Heart left ventricle (tissue), 16 donors: Measurements from ENCODE around the gene MORC3. TPM values are rescaled to one million over a fixed set of nuclear protein-coding genes. Genes with fewer than 3 reads are reported as not detected.
"Not testable (repeated sequence)": the region's sequence is repeated elsewhere in the genome, so short reads cannot be mapped to it uniquely, and the experiment has no call there.

ENCODE experiments used
- ATAC-seq, 4 donors: fragments of 200-7000 bp; cut with Tn5 transposase; one replicate each; pipeline ENCODE4 v1.9.1; 2020 to 2022; ENCODE audit warnings: moderate library complexity in 4 of 4, mild to moderate bottlenecking in 3 of 4, moderate number of reproducible peaks in 1 of 4
- DNase-seq, 5 donors: peaks; one replicate each; pipeline ENCODE4 v3.0.0-alpha.2; 2020
- H3K27ac ChIP-seq, 12 donors: fragments of 200-600 bp; sonication (generic) in 4 of 12; one replicate each; pipeline versions ENCODE4 v1.5.0 to v1.8.0; 2016 to 2022; ENCODE audit warnings: mild to moderate bottlenecking in 2 of 12
- H3K27me3 ChIP-seq, 9 donors: fragments of 200-600 bp; sonication (generic) in 2 of 9; one replicate each; pipeline versions ENCODE4 v1.5.1 to v1.8.0; 2016 to 2022; ENCODE audit warnings: mild to moderate bottlenecking in 3 of 9
- H3K36me3 ChIP-seq, 9 donors: fragments of 200-600 bp; sonication (generic) in 2 of 9; one replicate each; pipeline versions ENCODE4 v1.5.0 to v1.8.0; 2018 to 2022; ENCODE audit warnings: mild to moderate bottlenecking in 2 of 9
- H3K4me1 ChIP-seq, 12 donors: fragments of 200-600 bp; sonication (generic) in 4 of 12; one replicate each; pipeline versions ENCODE4 v1.5.0 to v1.8.0; 2016 to 2022; ENCODE audit warnings: mild to moderate bottlenecking in 3 of 12
- H3K4me3 ChIP-seq, 12 donors: fragments of 200-600 bp; sonication (generic) in 4 of 12; one replicate each; pipeline versions ENCODE4 v1.5.0 to v1.8.0; 2017 to 2022; ENCODE audit warnings: mild to moderate bottlenecking in 9 of 12, moderate library complexity in 4 of 12
- H3K9me3 ChIP-seq, 12 donors: fragments of 200-600 bp; sonication (generic) in 4 of 12; one replicate each; pipeline versions ENCODE4 v1.5.0 to v1.8.0; 2016 to 2022; ENCODE audit warnings: mild to moderate bottlenecking in 1 of 12
- CTCF ChIP-seq, 12 donors: fragments of 200-600 bp; sonication (generic) in 4 of 12; IDR thresholded peaks; one replicate each; pipeline versions ENCODE4 v1.5.0 to v1.8.0; 2018 to 2022; ENCODE audit warnings: antibody characterized with exemption in 12 of 12, mild to moderate bottlenecking in 5 of 12
- POLR2A ChIP-seq, 2 donors: fragments of 450-650 bp; IDR thresholded peaks; one replicate each; pipeline ENCODE4 v1.6.1; 2017; ENCODE audit warnings: antibody characterized with exemption in 2 of 2, mild to moderate bottlenecking in 2 of 2, moderate library complexity in 2 of 2
- WGBS, 4 donors: extraction: QIAGEN DNeasy Blood & Tissue Kit in 2 of 4; methylation state at CpG; one replicate each; pipeline versions ENCODE4 v1.1.5 to v1.1.7; 2013 to 2018; 5-methylcytosine and 5-hydroxymethylcytosine counted together
- intact Hi-C, 10 donors: fragments of 100-400 bp; cut with DNase I; formaldehyde crosslinking; loops; one replicate each; pipeline versions ENCODE4 v1.11.1 to v1.14.2; 2022
- polyA plus RNA-seq, 2 donors: library from polyadenylated mRNA; stranded (reverse); fragments of 200-250 nt; gene quantifications; one replicate each; pipeline ENCODE4 v1.2.3, GENCODE V29; 2013
- total RNA-seq, 9 donors: library from RNA; depleted of rRNA in 2 of 9; stranded (reverse); fragments of >200 nt in 2 of 9; fragmentation: NEBNext Ultra II Directional in 3 of 9; extraction: Animal tissue kit (Norgen Biotek cat#: 25700) in 3 of 9; gene quantifications; one replicate each; pipeline versions ENCODE4 v1.1.0 to v1.2.4, GENCODE V29; 2016 to 2023
- donor health status: ischemic (EF 13 %, LVEDD 7.1; RV severe dilation, severe dysfunction).
- donor health status: healthy with polysubstance abuse.
- donor health status: DM: no; HTN: yes; CAD: no.
- donor health status: DM: no; HTN: no; CAD: no.
- donor health status: ischemic (EF 25% LVEDD 6.9; RV normal size, moderate dysfunction).
- donor health status: ischemic (EF 25% LVEDD 5.7; RV mildly dilated, moderate dysfunction).
- donor health status: healthy.
- donor health status: DM: yes; HTN: yes; CAD: no.
- donor health status: ischemic (EF 35%, LVEDD 5.7; RV mildly dilated, moderate dysfunction).
- donor health status: nonischemic (EF 11% LVEDD 7.7; RV severe dilation, severe dysfunction).
- donor health status: DM: yes; HTN: yes; CAD: no.
- donor health status: PGD.
- donor health status: ischemic (EF 29% LVEDD 5.4; RV normal size, mild dysfunction).
- donor health status: nonischemic (EF 23%, LVEDD 6.1; RV moderate dilation, normal function).

MORC3 gene
- total and polyA plus RNA-seq, 11 donors: 9.0 to 21.3 (median 17.3) TPM

DNA sequence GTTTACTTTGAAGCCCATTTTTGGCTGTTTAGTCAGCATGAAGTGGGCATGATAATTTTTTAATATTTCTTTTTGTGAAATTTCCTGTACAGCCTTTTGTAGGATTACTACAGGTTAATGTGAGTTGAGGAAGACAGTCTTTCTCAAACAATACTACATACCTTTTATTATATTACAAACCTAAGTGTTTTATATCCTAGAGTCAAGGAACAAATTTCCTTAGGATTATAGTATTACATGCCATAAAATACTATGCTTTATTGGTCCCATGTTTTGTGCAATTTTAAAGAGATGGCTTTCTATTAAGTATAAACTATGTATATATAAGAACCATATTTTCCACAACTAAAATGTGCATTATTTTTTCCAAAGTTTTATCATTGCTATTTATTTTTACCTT is 56.0 kb downstream of the MORC3 start:
- DNase-seq: no peak
- peaks cover 0 to 81% (median 72%) of the 10 kb centered on the region in 9 donors for H3K36me3 ChIP-seq

DNA sequence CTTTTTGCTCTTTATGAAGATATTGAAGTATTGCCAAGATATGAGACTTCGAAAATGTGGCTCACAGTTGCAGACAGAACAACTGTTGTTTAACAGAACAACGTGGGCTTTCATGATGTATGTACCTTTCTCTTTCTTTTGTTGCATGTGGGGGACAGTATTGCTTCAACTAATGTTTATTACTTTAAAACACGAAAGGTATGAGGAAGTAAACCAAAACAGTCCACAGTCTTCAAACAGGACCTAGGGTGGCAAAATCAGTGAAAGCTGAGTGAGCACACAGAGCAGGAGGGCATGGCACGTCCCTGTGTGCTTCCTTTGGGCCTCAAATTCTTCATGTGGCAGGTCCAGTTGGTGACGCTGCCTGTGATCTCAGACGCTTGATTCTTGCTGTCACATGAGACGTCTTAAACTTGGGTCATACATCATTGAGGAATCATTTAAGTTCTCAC is 57.4 kb downstream of the MORC3 start:
- TF ChIP-seq POLR2A (IDR thresholded peaks at IDR 0.05) (no peak), CTCF (IDR thresholded peaks at IDR 0.05) (no peak)
- DNase-seq: no peak
- 86 to 89% (median 88%) methylated on average over 7 of the region's 7 CpGs for WGBS, 4 donors
- H3K9me3 ChIP-seq: no peaks in the 10 kb centered on the region
- H3K4me1 ChIP-seq: peaks cover 0 to 3% (median 0%) of the 10 kb centered on the region in 12 donors
- H3K27me3 ChIP-seq: no peaks in the 10 kb centered on the region
- peaks cover 0 to 67% (median 58%) of the 10 kb centered on the region in 9 donors for H3K36me3 ChIP-seq
- no peak overlapping the region for H3K27ac ChIP-seq
- intact Hi-C loops: no loop called here
- H3K4me3 ChIP-seq: no peak overlapping the region
- no peak for ATAC-seq

More for the DNA sequence above, 56.0 kb downstream of the MORC3 start:
- Histone ChIP-seq H3K4me3 (no peak overlapping the region), H3K9me3 (no peaks in the 10 kb centered on the region), H3K27me3 (no peaks in the 10 kb centered on the region), H3K27ac (no peak overlapping the region), H3K4me1 (peaks cover 0 to 3% (median 0%) of the 10 kb centered on the region in 12 donors)
- TF ChIP-seq CTCF (IDR thresholded peaks at IDR 0.05) (no peak), POLR2A (IDR thresholded peaks at IDR 0.05) (no peak)
- ATAC-seq: no peak
- intact Hi-C loops: no loop called here

GRCh38 chr21:36379251-36379650 is 59.3 kb downstream of the MORC3 start:
- Histone ChIP-seq H3K4me1 (peaks cover 0 to 3% (median 0%) of the 10 kb centered on the region in 12 donors), H3K4me3 (no peak overlapping the region), H3K36me3 (peaks cover 0 to 49% (median 40%) of the 10 kb centered on the region in 9 donors), H3K27me3 (no peaks in the 10 kb centered on the region), H3K9me3 (no peaks in the 10 kb centered on the region), H3K27ac (no peak overlapping the region)
- TF ChIP-seq POLR2A (IDR thresholded peaks at IDR 0.05) (no peak), CTCF (IDR thresholded peaks at IDR 0.05) (no peak)
- peak in 2 of 4 donors; percentile 8 to 21 for ATAC-seq
- WGBS, 4 donors: 78 to 100% (median 86%) methylated on average over 5 to 6 of the region's 6 CpGs
- intact Hi-C loops: no loop called here
- no peak for DNase-seq

DNA sequence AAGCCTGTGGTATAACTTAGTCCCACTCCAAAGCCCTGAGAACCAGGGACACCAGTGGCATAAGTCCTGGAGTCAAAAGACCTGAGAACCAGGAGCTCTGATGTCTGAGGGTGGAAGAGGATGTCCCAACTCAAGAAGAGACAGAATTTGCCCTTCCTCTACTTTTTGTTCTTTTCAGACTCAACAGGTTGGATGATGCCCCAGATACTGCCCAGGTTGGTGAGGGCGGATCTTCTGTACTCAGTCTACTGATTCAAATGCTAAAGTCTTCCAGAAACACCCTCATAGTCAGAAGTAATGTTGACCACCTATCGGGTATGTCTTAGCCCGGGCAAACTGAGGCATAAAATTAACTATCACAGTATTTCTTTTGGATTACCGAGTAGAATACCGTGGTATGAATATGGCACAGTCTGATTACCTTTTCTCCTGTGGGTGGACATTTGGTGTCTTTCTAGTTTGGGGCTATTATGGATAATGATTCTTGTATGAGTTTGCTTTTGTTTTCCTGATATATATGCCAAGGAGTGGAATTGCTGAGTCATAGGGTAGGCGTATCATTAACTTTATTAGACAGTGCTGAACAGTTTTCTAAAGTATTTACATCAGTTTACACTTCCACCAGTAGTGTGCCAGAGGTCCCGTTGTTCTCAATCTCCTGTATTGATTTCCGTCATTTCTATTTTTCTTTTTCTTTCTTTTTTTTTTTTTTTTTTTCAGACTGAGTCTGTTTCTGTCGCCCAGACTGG is 62.0 kb downstream of the MORC3 start:
- Histone ChIP-seq H3K36me3 (peaks cover 0 to 21% (median 12%) of the 10 kb centered on the region in 9 donors), H3K9me3 (no peaks in the 10 kb centered on the region), H3K4me3 (no peak overlapping the region), H3K27me3 (no peaks in the 10 kb centered on the region), H3K27ac (no peak overlapping the region), H3K4me1 (peaks cover 0 to 14% (median 0%) of the 10 kb centered on the region in 12 donors)
- no peak for TF ChIP-seq POLR2A (IDR thresholded peaks at IDR 0.05)
- ATAC-seq: no peak
- 90 to 92% (median 91%) methylated on average over 9 of the region's 9 CpGs for WGBS, 4 donors
- DNase-seq: no peak
- intact Hi-C loops: no loop called here

DNA sequence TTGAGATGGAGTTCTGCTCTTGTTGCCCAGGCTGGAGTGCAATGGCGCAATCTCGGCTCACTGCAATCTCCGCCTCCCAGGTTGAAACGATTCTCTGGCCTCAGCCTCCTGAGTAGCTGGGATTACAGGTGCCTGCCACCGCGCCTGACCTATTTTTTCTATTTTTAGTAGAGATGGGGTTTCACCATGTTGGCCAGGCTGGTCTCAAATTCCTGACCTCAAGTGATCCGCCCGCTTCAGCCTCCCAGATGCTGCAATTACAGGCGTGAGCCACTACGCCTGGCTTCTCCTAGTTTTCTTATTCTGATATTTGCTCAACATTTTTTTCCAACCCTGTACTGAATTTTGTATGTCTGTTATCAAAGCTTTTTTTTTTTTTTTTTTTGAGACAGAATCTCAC is 62.7 kb downstream of the MORC3 start:
- intact Hi-C loops, H3K4me3 ChIP-seq, DNase-seq, H3K9me3 ChIP-seq, H3K27me3 ChIP-seq, ATAC-seq, H3K27ac ChIP-seq: not testable (repeated sequence)
- H3K4me1 ChIP-seq: peaks cover 0 to 14% (median 0%) of the 10 kb centered on the region in 12 donors
- peaks cover 0 to 14% (median 5%) of the 10 kb centered on the region in 9 donors for H3K36me3 ChIP-seq
- 83 to 94% (median 87%) methylated on average over 10 of the region's 10 CpGs for WGBS, 4 donors
